OCI-LY7 (cell line): ENCODE measurements around the gene BEND7. TPM values are rescaled to one million over a fixed set of nuclear protein-coding genes. Genes with fewer than 3 reads are reported as not detected.
A peak's percentile ranks its signal among the peaks of the same experiment; 100 is the strongest.

Experiments used
- BruUV-seq: library from RNA; stranded (reverse); fragments of 400-500 nt; replicated peaks from 2 replicates; lab custom pipeline; 2021; lab: Mats Ljungman, UMichigan
- CTCF ChIA-PET: fragments of 300-600 bp; sonication (Branson Sonifier 250); formaldehyde crosslinking; loops from one replicate; lab custom pipeline; 2022; ENCODE audit warnings: antibody characterized with exemption; ENCODE audit not compliant: unreplicated experiment; lab: Charles Lee
- POLR2A ChIA-PET: fragments of 300-600 bp; sonication (Branson Sonifier 250); formaldehyde crosslinking; loops from one replicate; lab custom pipeline; 2022; ENCODE audit warnings: antibody characterized with exemption; lab: Charles Lee
- DNase-seq: peaks from one replicate; pipeline ENCODE4 v3.0.0-alpha.2; 2015; ENCODE audit warnings: low spot score
- H2AFZ ChIP-seq: fragments of 200-600 bp; sonication (generic), shearing (Covaris generic); 2 replicates; pipeline ENCODE4 v1.6.1; 2014; ENCODE audit warnings: mild to moderate bottlenecking, antibody characterized with exemption, low read length, moderate library complexity
- H3K27ac ChIP-seq: fragments of 200-600 bp; sonication (generic); 2 replicates; pipeline ENCODE4 v1.5.1; 2014; ENCODE audit warnings: mixed run types, low read depth, mild to moderate bottlenecking, moderate library complexity, low read length, inconsistent platforms; ENCODE audit not compliant: poor library complexity, severe bottlenecking
- H3K36me3 ChIP-seq: fragments of 200-600 bp; sonication (generic); 2 replicates; pipeline ENCODE4 v1.6.1; 2014; ENCODE audit warnings: mild to moderate bottlenecking, antibody characterized with exemption, low read length, moderate library complexity, mixed read lengths; ENCODE audit not compliant: insufficient read depth
- H3K4me1 ChIP-seq: fragments of 200-600 bp; sonication (generic); 2 replicates; pipeline ENCODE4 v1.5.1; 2014; ENCODE audit warnings: mild to moderate bottlenecking, low read length; ENCODE audit not compliant: insufficient read depth, poor library complexity, severe bottlenecking
- H3K4me2 ChIP-seq: fragments of 200-600 bp; sonication (generic); 2 replicates; pipeline ENCODE4 v1.6.1; 2014; ENCODE audit warnings: mild to moderate bottlenecking, low read length
- H3K4me3 ChIP-seq: fragments of 200-600 bp; sonication (generic); 2 replicates; pipeline ENCODE4 v1.5.1; 2014; ENCODE audit warnings: mild to moderate bottlenecking, low read depth, low read length; ENCODE audit not compliant: poor library complexity, severe bottlenecking
- H3K79me2 ChIP-seq: fragments of 200-600 bp; sonication (generic); 2 replicates; pipeline ENCODE4 v1.6.1; 2016; ENCODE audit warnings: low read depth, mild to moderate bottlenecking, low read length, moderate library complexity, mixed read lengths; ENCODE audit not compliant: insufficient read depth
- H3K9me2 ChIP-seq: fragments of 200-600 bp; sonication (generic); 2 replicates; pipeline ENCODE4 v1.6.1; 2016; ENCODE audit warnings: mild to moderate bottlenecking, low read length, mixed read lengths; ENCODE audit not compliant: insufficient read depth
- H3K9me3 ChIP-seq: fragments of 200-600 bp; sonication (generic); 2 replicates; pipeline ENCODE4 v1.6.1; 2014; ENCODE audit warnings: mild to moderate bottlenecking, mixed run types, low read length, mixed read lengths
- H4K20me1 ChIP-seq: fragments of 200-600 bp; sonication (generic); 2 replicates; pipeline ENCODE4 v1.6.1; 2014; ENCODE audit warnings: mild to moderate bottlenecking, antibody characterized with exemption, low read length, moderate library complexity, mixed read lengths; ENCODE audit not compliant: insufficient read depth
- EZH2phosphoT487 ChIP-seq: fragments of 200-600 bp; sonication (generic); IDR thresholded peaks from 2 replicates; pipeline ENCODE4 v1.6.1; 2018; ENCODE audit warnings: low read depth, borderline replicate concordance, mild to moderate bottlenecking, mixed run types, antibody characterized with exemption, low read length, moderate library complexity, mixed read lengths
- intact Hi-C: fragments of 100-400 bp; cut with micrococcal nuclease; formaldehyde crosslinking; loops from one replicate; pipeline ENCODE4 v1.10.0; 2022; ENCODE audit not compliant: unreplicated experiment
- total RNA-seq, 2 experiments: library from RNA; depleted of rRNA in 1 of 2; stranded (reverse); fragments of >200 nt in 1 of 2; shearing (Covaris generic) in 1 of 2; gene quantifications; 2 replicates each; pipeline ENCODE4 v1.2.3, GENCODE V29; 2014 to 2022
- TF ChIP-seq, protein P1 (sequence below): fragments of 200-600 bp; sonication (generic); conservative IDR thresholded peaks from 2 replicates; pipeline ENCODE4 v1.5.1; 2014; ENCODE audit warnings: mild to moderate bottlenecking, antibody characterized with exemption, low read length, moderate library complexity, mixed read lengths

Gene BEND7
- total RNA-seq, 2 experiments from 2014 or later = not detected

DNA sequence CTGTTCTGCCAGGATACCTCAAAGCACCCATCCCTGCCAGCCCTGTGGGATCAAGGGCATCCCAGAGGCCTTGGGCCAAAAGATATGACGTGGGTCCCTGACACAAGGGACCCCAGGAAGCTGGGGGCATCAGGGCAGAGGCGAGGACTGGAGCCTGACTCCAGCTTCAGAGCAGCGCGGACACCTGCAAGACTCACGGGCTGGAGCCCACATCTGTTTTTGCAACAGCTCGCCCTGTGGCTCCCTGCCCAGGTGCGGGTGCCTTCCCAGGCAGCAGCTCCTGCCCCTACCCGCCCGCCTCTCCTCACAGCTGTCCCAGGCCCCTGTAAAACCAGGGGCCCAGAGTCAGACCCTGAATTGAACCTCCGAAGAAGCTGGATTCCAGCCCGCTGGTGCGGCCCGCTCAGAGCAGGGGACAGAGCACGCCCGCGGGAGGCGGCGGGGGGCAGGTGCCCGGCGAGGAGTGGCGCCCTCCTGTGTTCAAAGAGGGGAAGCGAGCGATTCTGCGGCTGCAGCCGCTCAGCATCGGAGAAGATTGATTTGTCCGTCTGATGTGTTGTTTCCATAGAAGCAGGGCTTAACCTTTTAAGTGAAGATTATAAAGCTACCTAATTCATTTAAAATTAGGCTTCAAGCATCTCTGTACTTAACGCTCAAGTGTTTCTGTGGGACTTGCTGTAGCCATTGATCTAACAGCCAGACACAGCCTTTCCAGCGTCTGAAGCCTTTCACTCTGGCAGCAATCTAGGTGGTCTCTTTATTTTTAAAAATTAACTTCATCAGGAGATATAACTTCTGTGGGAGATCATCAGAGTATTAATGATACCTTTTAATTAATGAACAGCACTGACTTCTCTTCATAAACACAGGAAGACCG is 88.4 kb downstream of the BEND7 start:
- no peaks in the 10 kb centered on the region for H3K79me2 ChIP-seq
- no peaks in the 10 kb centered on the region for H3K36me3 ChIP-seq
- ChIA-PET CTCF (interaction anchor here (0.7 to 1.7 kb wide), 2 partner anchors 68 to 280 kb away, joined by 3 to 8 read pairs; no protein-coding TSS in a partner anchor), POLR2A (interaction anchor here (0.5 to 1.1 kb wide), 2 partner anchors 20 to 57 kb away, joined by 3 to 8 read pairs; no protein-coding TSS in a partner anchor)
- intact Hi-C loops = loop anchor here (1.0 to 5.0 kb wide), 3 partner anchors 33 to 280 kb away; partner anchors contain the start of gene MCM10
- BruUV-seq = no TSS peak
- no peaks in the 10 kb centered on the region for H4K20me1 ChIP-seq
- H3K9me3 ChIP-seq = no peaks in the 10 kb centered on the region
- no peaks in the 10 kb centered on the region for H3K9me2 ChIP-seq
- peak overlapping the region; percentile 21 for H3K4me3 ChIP-seq
- peak overlapping the region; percentile 43; the same call in 1 of the 2 replicates for H2AFZ ChIP-seq
- no peak overlapping the region for H3K27ac ChIP-seq
- H3K4me1 ChIP-seq = no peaks in the 10 kb centered on the region
- TF ChIP-seq EZH2phosphoT487 = no peak
- TF ChIP-seq, protein P1, sequence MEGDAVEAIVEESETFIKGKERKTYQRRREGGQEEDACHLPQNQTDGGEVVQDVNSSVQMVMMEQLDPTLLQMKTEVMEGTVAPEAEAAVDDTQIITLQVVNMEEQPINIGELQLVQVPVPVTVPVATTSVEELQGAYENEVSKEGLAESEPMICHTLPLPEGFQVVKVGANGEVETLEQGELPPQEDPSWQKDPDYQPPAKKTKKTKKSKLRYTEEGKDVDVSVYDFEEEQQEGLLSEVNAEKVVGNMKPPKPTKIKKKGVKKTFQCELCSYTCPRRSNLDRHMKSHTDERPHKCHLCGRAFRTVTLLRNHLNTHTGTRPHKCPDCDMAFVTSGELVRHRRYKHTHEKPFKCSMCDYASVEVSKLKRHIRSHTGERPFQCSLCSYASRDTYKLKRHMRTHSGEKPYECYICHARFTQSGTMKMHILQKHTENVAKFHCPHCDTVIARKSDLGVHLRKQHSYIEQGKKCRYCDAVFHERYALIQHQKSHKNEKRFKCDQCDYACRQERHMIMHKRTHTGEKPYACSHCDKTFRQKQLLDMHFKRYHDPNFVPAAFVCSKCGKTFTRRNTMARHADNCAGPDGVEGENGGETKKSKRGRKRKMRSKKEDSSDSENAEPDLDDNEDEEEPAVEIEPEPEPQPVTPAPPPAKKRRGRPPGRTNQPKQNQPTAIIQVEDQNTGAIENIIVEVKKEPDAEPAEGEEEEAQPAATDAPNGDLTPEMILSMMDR = peak; percentile 92
- H3K4me2 ChIP-seq = peak overlapping the region; percentile 51; the same call in 1 of the 2 replicates
- peak; percentile 55 for DNase-seq

DNA sequence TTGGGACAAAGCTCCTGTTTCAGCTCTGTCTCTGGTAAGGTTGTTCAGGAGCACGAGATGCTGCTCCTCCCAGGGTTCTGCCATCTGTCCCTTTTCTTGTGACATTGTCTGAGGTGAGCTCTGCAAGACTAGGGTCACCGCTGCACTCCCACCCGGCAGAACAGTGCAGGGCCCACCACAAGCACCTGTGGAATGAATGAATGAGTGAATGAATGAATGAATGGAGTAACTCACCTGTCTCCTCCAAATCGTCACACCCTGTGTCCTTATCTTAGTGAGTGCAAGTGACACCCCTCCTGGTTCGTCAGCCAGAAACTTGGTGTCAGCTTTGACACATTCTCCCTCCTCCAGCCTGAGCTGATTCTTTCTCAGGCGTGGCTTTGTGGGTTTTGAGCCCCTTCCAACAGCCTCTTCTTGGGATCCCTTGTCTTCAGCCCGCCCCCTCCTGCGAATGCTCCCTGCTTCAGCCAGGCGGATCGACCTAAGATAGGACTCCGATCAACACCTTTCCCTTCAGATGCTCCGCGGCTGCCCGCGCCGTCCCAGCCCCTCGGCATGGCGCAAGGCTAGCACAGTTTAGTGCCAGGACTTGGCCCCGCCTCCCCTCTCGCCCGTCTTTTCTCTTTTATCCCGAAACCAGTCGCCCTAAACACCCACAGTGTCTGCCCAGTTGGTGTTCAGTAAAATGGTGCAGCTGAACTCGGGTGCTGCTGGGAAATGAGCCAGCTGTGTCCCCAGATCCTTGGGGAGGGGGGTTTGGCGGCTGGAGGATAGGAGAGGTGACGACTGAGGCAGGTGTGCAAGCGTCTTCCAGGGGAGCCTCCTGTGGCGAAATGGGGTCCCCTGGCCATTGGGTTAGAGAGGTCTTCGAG is 89.3 kb downstream of the BEND7 start:
- H4K20me1 ChIP-seq = no peaks in the 10 kb centered on the region
- no peaks in the 10 kb centered on the region for H3K36me3 ChIP-seq
- intact Hi-C loops = loop anchor here (1.0 to 5.0 kb wide), 3 partner anchors 32 to 279 kb away; partner anchors contain the start of gene MCM10
- no peaks in the 10 kb centered on the region for H3K9me3 ChIP-seq
- H3K79me2 ChIP-seq = no peaks in the 10 kb centered on the region
- TF ChIP-seq, protein P1 = no peak
- no peak for TF ChIP-seq EZH2phosphoT487
- H3K27ac ChIP-seq = no peak overlapping the region
- no peak for DNase-seq
- no peaks in the 10 kb centered on the region for H3K9me2 ChIP-seq
- no TSS peak for BruUV-seq
- H3K4me3 ChIP-seq = no peak overlapping the region
- H3K4me1 ChIP-seq = no peaks in the 10 kb centered on the region
- no peak overlapping the region for H2AFZ ChIP-seq
- 0 out of 2 replicates have a peak overlapping the region, but pooled peaks have one; percentile 51 for H3K4me2 ChIP-seq
- CTCF ChIA-PET = interaction anchor here (0.7 to 1.7 kb wide), 2 partner anchors 68 to 279 kb away, joined by 3 to 8 read pairs; no protein-coding TSS in a partner anchor
- POLR2A ChIA-PET = interaction anchor here (0.6 to 1.1 kb wide), 2 partner anchors 19 to 55 kb away, joined by 3 read pairs; no protein-coding TSS in a partner anchor
